CD8-positive, alpha-beta memory T cell (primary cell): ENCODE measurements around the gene TXK. TPM values are rescaled to one million over a fixed set of nuclear protein-coding genes. Genes with fewer than 3 reads are reported as not detected.

Experiments used
- CTCF ChIA-PET: fragments of 350-600 bp; sonication (Branson Sonifier 250); formaldehyde crosslinking; loops from one replicate; lab custom pipeline; 2021; ENCODE audit warnings: antibody characterized with exemption; lab: Charles Lee
- POLR2A ChIA-PET: fragments of 350-600 bp; sonication (Branson Sonifier 250); formaldehyde crosslinking; loops from one replicate; lab custom pipeline; 2021; ENCODE audit warnings: antibody characterized with exemption; lab: Charles Lee
- DNase-seq, 5 donors: peaks; one replicate each; pipeline versions ENCODE4 v3.0.0 to v3.0.0-alpha.2; 2020 to 2022; ENCODE audit warnings: mixed read lengths in 1 of 5
- H3K27ac ChIP-seq: one replicate; pipeline ENCODE4 v1.7.0; 2013; ENCODE audit warnings: low read depth, mild to moderate bottlenecking, low read length, moderate library complexity
- H3K27me3 ChIP-seq: 2 replicates; pipeline ENCODE4 v1.7.0; 2013; ENCODE audit warnings: low read length, mild to moderate bottlenecking; ENCODE audit not compliant: insufficient read depth, poor library complexity, severe bottlenecking
- H3K36me3 ChIP-seq: 2 replicates; pipeline ENCODE4 v1.7.0; 2013; ENCODE audit warnings: mild to moderate bottlenecking, low read length, moderate library complexity; ENCODE audit not compliant: insufficient read depth
- H3K4me1 ChIP-seq: 2 replicates; pipeline ENCODE4 v1.7.0; 2013; ENCODE audit warnings: mild to moderate bottlenecking, low read length, moderate library complexity; ENCODE audit not compliant: insufficient read depth
- H3K4me3 ChIP-seq: 2 replicates; pipeline ENCODE4 v1.7.0; 2013; ENCODE audit warnings: mild to moderate bottlenecking, low read length
- H3K9me3 ChIP-seq: 2 replicates; pipeline ENCODE4 v1.7.0; 2013; ENCODE audit warnings: mild to moderate bottlenecking, low read length
- H3K27ac Mint-ChIP-seq, 8 donors: one replicate each; pipeline ENCODE4 v1.8.0; 2020 to 2021; ENCODE audit warnings: mixed read lengths in 8 of 8, mild to moderate bottlenecking in 6 of 8, inconsistent platforms in 3 of 8, moderate library complexity in 3 of 8
- H3K27me3 Mint-ChIP-seq, 2 donors: one replicate each; pipeline ENCODE4 v1.8.0; 2020 to 2021; ENCODE audit warnings: mixed read lengths in 2 of 2, mild to moderate bottlenecking in 1 of 2, moderate library complexity in 1 of 2
- H3K36me3 Mint-ChIP-seq, 3 donors: one replicate each; pipeline ENCODE4 v1.8.0; 2020 to 2021; ENCODE audit warnings: mixed read lengths in 3 of 3, inconsistent platforms in 1 of 3, mild to moderate bottlenecking in 1 of 3
- H3K4me1 Mint-ChIP-seq, 3 donors: one replicate each; pipeline ENCODE4 v1.8.0; 2020 to 2021; ENCODE audit warnings: mixed read lengths in 3 of 3, inconsistent platforms in 1 of 3, mild to moderate bottlenecking in 1 of 3
- H3K4me3 Mint-ChIP-seq, 7 donors: one replicate each; pipeline ENCODE4 v1.8.0; 2020 to 2021; ENCODE audit warnings: mixed read lengths in 7 of 7, mild to moderate bottlenecking in 6 of 7, moderate library complexity in 4 of 7, inconsistent platforms in 2 of 7
- H3K9me3 Mint-ChIP-seq, 5 donors: one replicate each; pipeline ENCODE4 v1.8.0; 2020 to 2022; ENCODE audit warnings: mixed read lengths in 5 of 5, mild to moderate bottlenecking in 3 of 5, moderate library complexity in 2 of 5, inconsistent platforms in 1 of 5
- polyA plus RNA-seq: library from polyadenylated mRNA; unstranded; fragments of 300-500 nt; fragmentation: Illumina TruSeq; gene quantifications from one replicate; pipeline ENCODE4 v1.2.3, GENCODE V29; 2021
- total RNA-seq, 2 experiments: library from RNA; stranded (reverse); gene quantifications; one replicate each; pipeline ENCODE4 v1.2.3, GENCODE V29; 2021

The TXK gene
- total and polyA plus RNA-seq, 3 experiments from 2014 or later = 6.0 to 70.0 (median 6.4) TPM

DNA sequence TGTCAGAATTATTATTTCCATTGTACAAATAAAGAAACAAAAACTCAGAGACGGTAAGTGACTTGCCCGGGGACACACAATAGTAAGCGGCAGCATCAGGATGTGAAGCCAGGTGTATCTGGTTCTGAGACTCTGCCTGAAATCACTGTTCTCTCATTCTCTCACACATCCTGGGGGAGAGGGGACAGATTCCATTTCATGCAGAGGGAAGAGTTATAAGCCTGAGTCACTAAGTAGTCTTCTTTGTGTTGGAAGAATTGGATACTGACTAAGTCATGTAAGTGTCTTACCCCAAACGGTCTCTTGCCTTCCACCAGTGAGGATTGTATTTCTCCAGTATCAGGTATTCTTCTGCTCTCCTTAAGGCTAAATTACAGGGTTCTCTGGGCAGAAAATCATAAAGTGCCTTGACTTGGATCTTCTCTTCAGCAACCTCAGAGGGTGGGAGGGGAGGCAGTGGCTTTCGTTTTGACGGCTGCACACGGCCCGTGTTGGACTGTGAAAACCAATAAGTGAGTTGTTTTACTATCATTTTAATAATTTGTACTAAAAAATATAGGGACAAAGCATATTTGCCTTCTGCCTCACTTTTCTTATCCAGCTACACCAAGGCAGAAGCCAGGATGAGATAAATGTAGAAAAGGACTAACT, 21.9 kb downstream of the TXK start:
- ChIA-PET CTCF (interaction anchor here (1.0 kb wide), 1 partner anchor 15 kb away, joined by 3 read pairs; no protein-coding TSS in a partner anchor), POLR2A (no interaction called here)
- Mint-ChIP-seq H3K4me3 (peak overlapping the region; percentile 69 to 91 (median 87)), H3K4me1 (peaks cover 54 to 63% (median 61%) of the 10 kb centered on the region in 3 donors), H3K9me3 (no peaks in the 10 kb centered on the region), H3K27me3 (no peaks in the 10 kb centered on the region), H3K27ac (peak overlapping the region; percentile 61 to 98 (median 82)), H3K36me3 (peaks cover 0 to 53% (median 5%) of the 10 kb centered on the region in 3 donors)
- DNase-seq = no peak
- Histone ChIP-seq H3K4me1 (peaks cover 29% of the 10 kb centered on the region), H3K36me3 (peaks cover 7% of the 10 kb centered on the region), H3K9me3 (no peaks in the 10 kb centered on the region), H3K27ac (no peak overlapping the region), H3K27me3 (no peaks in the 10 kb centered on the region), H3K4me3 (no peak overlapping the region)

DNA sequence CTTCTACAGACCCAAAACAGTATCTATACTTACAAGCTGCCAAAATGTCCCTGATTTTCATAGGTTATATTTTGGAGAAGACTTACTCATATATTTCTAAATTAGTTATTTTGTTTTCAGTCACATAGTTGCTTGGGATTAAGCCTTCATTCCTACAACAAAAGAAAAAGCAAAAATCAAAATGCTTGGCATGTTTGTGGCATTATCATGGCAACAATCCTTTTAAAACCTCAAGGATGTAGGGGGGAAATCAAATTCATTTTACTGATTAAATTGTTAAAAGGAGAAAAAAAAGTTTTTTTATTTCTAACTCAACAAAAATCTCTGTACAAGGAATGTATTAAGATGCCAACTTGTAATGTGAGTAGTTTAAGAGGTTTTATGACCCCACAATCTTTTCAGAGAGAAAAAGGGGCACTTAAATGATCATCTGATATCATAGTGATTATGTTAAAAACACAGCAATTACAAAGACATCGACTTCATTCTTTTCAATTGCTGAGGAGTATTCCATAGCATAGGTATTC, 23.5 kb downstream of the TXK start:
- no peaks in the 10 kb centered on the region for H3K9me3 ChIP-seq
- H3K36me3 ChIP-seq = peaks cover 13% of the 10 kb centered on the region
- H3K27me3 Mint-ChIP-seq = no peaks in the 10 kb centered on the region
- no peak for DNase-seq
- CTCF ChIA-PET = interaction anchor here (1.8 to 3.3 kb wide), 4 partner anchors 18 to 92 kb away, joined by 5 to 27 read pairs (median 14); no protein-coding TSS in a partner anchor
- no peaks in the 10 kb centered on the region for H3K27me3 ChIP-seq
- POLR2A ChIA-PET = interaction anchor here (0.5 kb wide), 1 partner anchor 231 kb away, joined by 3 read pairs; the partner anchor contains the start of gene SLAIN2
- H3K4me3 ChIP-seq = no peak overlapping the region
- H3K9me3 Mint-ChIP-seq = no peaks in the 10 kb centered on the region
- H3K4me1 ChIP-seq = peaks cover 17% of the 10 kb centered on the region
- peak overlapping the region in 5 of 8 donors; percentile 32 to 61 (median 50) for H3K27ac Mint-ChIP-seq
- H3K4me1 Mint-ChIP-seq = peaks cover 50 to 54% (median 50%) of the 10 kb centered on the region in 3 donors
- peak overlapping the region in 3 of 7 donors; percentile 8 to 78 (median 58) for H3K4me3 Mint-ChIP-seq
- no peak overlapping the region for H3K27ac ChIP-seq
- peaks cover 0 to 56% (median 6%) of the 10 kb centered on the region in 3 donors for H3K36me3 Mint-ChIP-seq

DNA sequence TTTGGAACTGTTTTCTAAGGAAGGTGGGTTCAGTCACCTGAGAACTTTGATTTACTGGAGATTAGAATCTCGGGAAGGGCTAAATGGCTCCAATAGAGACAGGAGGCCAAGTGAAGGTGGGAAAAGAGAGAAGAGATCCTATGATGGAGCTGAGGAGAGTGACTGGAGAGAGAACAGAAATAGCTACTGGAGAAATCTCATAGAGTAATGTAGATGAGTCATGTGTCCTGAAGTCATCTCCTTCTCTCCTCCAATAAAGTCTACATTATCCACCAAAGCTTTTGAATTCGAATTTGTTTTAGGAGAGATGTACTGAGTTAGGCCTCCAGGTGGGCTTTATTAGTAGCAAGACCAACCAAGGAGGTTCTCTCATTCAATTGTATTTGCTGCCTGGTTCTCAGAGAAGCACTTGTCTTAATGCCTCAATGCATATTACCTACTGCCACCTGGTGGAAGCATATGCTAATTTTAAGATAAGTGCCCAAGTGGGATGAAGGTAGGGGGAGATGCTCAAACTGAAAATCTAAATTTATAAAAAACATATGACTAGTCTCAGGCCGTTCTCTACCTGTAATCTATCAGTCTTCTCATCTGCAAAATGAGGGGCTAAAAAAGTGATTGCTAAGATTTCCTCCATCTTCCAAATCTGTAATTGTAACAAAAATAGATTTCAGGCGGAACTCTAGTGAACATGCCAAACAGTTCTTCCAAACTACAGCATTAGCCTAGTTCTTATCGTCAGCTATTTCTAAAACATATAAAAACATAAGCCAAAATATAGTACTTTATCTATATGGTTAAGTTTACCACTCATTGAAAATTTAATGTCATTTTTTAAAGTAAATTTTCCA, 24.4 kb downstream of the TXK start:
- CTCF ChIA-PET = interaction anchor here (0.8 to 3.3 kb wide), 11 partner anchors 14 to 165 kb away, joined by 3 to 27 read pairs (median 5); no protein-coding TSS in a partner anchor
- Mint-ChIP-seq H3K4me3 (peak overlapping the region in 1 of 7 donors; percentile 19), H3K27me3 (no peaks in the 10 kb centered on the region), H3K9me3 (no peaks in the 10 kb centered on the region), H3K4me1 (peaks cover 45 to 49% (median 46%) of the 10 kb centered on the region in 3 donors), H3K36me3 (peaks cover 0 to 56% (median 6%) of the 10 kb centered on the region in 3 donors), H3K27ac (peak overlapping the region in 5 of 8 donors; percentile 13 to 92 (median 70))
- H3K4me3 ChIP-seq = no peak overlapping the region
- H3K36me3 ChIP-seq = peaks cover 13% of the 10 kb centered on the region
- peak in 2 of 5 donors; percentile 29 to 49 for DNase-seq
- no peaks in the 10 kb centered on the region for H3K27me3 ChIP-seq
- H3K27ac ChIP-seq = no peak overlapping the region
- H3K4me1 ChIP-seq = peaks cover 17% of the 10 kb centered on the region
- H3K9me3 ChIP-seq = no peaks in the 10 kb centered on the region
- POLR2A ChIA-PET = interaction anchor here (0.5 kb wide), 1 partner anchor 232 kb away, joined by 3 read pairs; the partner anchor contains the start of gene SLAIN2

DNA sequence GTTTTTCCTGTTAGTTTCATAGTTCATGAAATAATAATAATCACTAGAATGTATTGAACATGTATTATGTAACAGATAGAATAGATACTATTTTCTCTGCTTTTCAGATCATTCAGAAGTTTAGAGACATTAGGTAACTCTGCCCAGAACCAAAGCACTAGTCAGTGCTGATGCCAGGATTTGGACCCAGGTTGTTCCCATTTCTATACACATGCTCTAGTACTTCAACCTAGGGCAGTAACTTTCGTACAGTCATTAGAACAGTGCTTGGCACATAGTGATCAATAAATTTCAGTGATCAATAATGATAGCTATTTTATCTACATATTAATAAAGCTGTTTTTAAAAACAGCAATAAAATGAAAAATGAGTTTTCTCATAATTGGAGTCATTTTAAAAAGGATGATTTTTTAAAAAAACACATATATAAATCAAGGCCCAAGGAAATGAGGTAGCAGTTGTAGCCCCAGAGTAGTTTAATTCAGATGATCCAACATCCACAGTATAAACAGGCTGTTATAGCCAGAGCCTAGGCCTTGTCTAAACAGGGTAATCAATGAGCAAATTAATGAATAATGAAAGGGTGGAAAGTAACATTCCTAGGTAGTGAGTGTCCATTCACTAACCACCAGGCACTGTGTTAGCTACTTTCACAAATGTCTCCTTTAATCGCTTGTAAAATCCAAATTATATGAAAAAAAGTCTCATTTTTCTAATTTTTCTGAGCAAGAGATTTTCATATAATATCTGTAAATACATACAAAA, 25.6 kb downstream of the TXK start:
- Mint-ChIP-seq H3K4me1 (peaks cover 33 to 40% (median 37%) of the 10 kb centered on the region in 3 donors), H3K9me3 (no peaks in the 10 kb centered on the region), H3K27me3 (no peaks in the 10 kb centered on the region), H3K36me3 (peaks cover 0 to 55% (median 6%) of the 10 kb centered on the region in 3 donors), H3K27ac (no peak overlapping the region), H3K4me3 (no peak overlapping the region)
- DNase-seq = no peak
- no peaks in the 10 kb centered on the region for H3K27me3 ChIP-seq
- no peak overlapping the region for H3K4me3 ChIP-seq
- H3K27ac ChIP-seq = no peak overlapping the region
- no peaks in the 10 kb centered on the region for H3K9me3 ChIP-seq
- POLR2A ChIA-PET = no interaction called here
- CTCF ChIA-PET = interaction anchor here (0.8 to 3.3 kb wide), 10 partner anchors 18 to 164 kb away, joined by 3 to 27 read pairs (median 4); no protein-coding TSS in a partner anchor
- H3K4me1 ChIP-seq = peaks cover 9% of the 10 kb centered on the region
- H3K36me3 ChIP-seq = peaks cover 17% of the 10 kb centered on the region

DNA sequence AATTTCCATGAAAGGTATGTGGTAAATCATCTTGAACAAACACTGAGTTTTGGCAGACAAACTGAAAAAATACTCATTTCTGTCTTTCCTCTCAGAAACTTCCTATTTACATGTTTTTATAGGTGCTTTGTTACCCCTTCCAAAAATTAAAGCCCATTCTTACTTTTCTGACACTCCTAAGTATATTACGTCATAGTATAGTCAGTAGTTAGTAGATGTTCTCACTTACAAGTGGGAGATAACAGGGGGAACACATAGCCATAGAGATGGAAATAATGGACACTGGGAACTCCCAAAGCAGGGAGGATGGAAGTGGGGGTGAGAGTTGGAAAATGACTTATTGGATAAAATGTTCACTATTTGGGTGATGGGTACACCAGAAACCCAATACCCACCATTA, 28.8 kb downstream of the TXK start:
- H3K27me3 ChIP-seq = no peaks in the 10 kb centered on the region
- peaks cover 26% of the 10 kb centered on the region for H3K36me3 ChIP-seq
- Mint-ChIP-seq H3K36me3 (peaks cover 0 to 51% (median 6%) of the 10 kb centered on the region in 3 donors), H3K27ac (peak overlapping the region in 1 of 8 donors; percentile 31), H3K9me3 (no peaks in the 10 kb centered on the region), H3K4me1 (peaks cover 22 to 23% (median 22%) of the 10 kb centered on the region in 3 donors), H3K27me3 (no peaks in the 10 kb centered on the region), H3K4me3 (no peak overlapping the region)
- POLR2A ChIA-PET = no interaction called here
- H3K9me3 ChIP-seq = no peaks in the 10 kb centered on the region
- no peak overlapping the region for H3K4me3 ChIP-seq
- CTCF ChIA-PET = interaction anchor here (1.0 kb wide), 1 partner anchor 18 kb away, joined by 3 read pairs; no protein-coding TSS in a partner anchor
- no peaks in the 10 kb centered on the region for H3K4me1 ChIP-seq
- no peak overlapping the region for H3K27ac ChIP-seq
- DNase-seq = no peak

DNA sequence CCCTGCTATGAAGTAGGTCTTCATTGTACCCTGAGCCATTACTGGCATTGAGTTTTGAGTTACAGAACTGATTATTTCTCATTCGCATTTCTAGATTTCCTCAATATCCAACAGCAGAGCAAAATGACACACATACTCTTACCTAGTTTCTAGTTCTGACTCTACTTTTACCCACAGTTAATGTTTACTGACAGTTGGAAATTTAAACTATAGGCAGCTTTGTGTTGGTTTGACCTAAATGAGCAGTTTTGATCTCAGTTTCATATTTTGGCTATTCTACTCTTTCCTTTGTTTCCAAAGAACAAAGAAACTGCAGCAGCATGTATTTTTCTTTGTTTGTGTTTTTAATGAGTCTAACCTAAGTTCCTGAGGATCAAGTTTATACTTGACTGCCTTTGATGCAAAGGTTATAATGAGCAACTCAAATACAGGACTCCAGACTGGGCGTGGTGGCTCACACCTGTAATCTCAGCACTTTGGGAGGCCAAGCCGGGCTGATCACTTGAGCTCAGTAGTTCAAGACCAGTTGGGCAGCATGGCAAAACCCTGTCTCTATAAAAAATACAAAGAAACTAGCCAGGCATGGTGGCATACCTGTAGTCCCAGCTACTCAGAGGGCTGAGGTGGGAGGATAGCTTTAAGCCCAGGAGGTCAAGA, 30.4 kb downstream of the TXK start:
- DNase-seq = no peak
- Histone ChIP-seq H3K4me1 (no peaks in the 10 kb centered on the region), H3K27ac (no peak overlapping the region), H3K4me3 (no peak overlapping the region), H3K27me3 (no peaks in the 10 kb centered on the region), H3K36me3 (peaks cover 19% of the 10 kb centered on the region), H3K9me3 (no peaks in the 10 kb centered on the region)
- peak overlapping the region in 7 of 8 donors; percentile 1 to 79 (median 52) for H3K27ac Mint-ChIP-seq
- H3K27me3 Mint-ChIP-seq = no peaks in the 10 kb centered on the region
- CTCF ChIA-PET = no interaction called here
- H3K36me3 Mint-ChIP-seq = peaks cover 0 to 49% (median 5%) of the 10 kb centered on the region in 3 donors
- POLR2A ChIA-PET = no interaction called here
- no peaks in the 10 kb centered on the region for H3K9me3 Mint-ChIP-seq
- H3K4me1 Mint-ChIP-seq = peaks cover 13 to 15% (median 15%) of the 10 kb centered on the region in 3 donors
- H3K4me3 Mint-ChIP-seq = no peak overlapping the region

DNA sequence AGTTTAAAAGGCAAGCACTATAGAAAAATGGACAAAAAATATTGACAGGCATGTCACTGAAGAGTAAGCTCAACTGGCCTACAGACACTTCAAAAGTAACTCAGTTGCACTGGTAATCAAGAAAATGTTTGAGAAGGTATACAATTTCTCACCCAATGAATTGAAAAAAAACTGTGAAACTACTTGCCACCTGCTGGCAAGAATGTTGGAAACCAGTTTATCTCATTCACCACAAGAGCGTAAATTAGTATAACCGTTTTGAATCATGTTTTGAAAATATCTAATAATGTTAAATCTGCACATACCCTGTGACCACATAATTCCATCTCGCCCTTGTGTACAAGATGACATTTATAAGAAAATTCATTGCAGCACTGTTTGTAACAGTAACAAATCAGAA, 31.7 kb downstream of the TXK start:
- no peaks in the 10 kb centered on the region for H3K27me3 ChIP-seq
- peaks cover 0 to 49% (median 6%) of the 10 kb centered on the region in 3 donors for H3K36me3 Mint-ChIP-seq
- DNase-seq = no peak
- no peaks in the 10 kb centered on the region for H3K9me3 ChIP-seq
- H3K4me3 ChIP-seq = no peak overlapping the region
- no peak overlapping the region for H3K27ac ChIP-seq
- H3K9me3 Mint-ChIP-seq = no peaks in the 10 kb centered on the region
- ChIA-PET CTCF (interaction anchor here (1.1 kb wide), 1 partner anchor 32 kb away, joined by 3 read pairs; no protein-coding TSS in a partner anchor), POLR2A (no interaction called here)
- peak overlapping the region in 2 of 8 donors; percentile 14 to 80 for H3K27ac Mint-ChIP-seq
- H3K4me3 Mint-ChIP-seq = no peak overlapping the region
- H3K36me3 ChIP-seq = peaks cover 19% of the 10 kb centered on the region
- H3K4me1 ChIP-seq = no peaks in the 10 kb centered on the region
- peaks cover 13 to 15% (median 13%) of the 10 kb centered on the region in 3 donors for H3K4me1 Mint-ChIP-seq
- no peaks in the 10 kb centered on the region for H3K27me3 Mint-ChIP-seq
